Sigmoid colon (tissue), 4 donors: ENCODE results near the gene LFNG.

Experiments
- EP300 ChIP-seq, 4 donors: sonication (generic); formaldehyde crosslinking; IDR thresholded peaks; one replicate each; pipeline ENCODE4 v1.6.1; 2017; ENCODE audit warnings: antibody characterized with exemption in 4 of 4
- POLR2AphosphoS5 ChIP-seq, 4 donors: sonication (generic); formaldehyde crosslinking; IDR thresholded peaks; one replicate each; pipeline ENCODE4 v1.6.1; 2017; ENCODE audit warnings: antibody characterized with exemption in 4 of 4
- TF ChIP-seq, protein P1 (sequence below), 4 experiments: fragments of 450-650 bp in 3 of 4; fragments of 200-600 bp in 1 of 4; IDR thresholded peaks; one replicate each; pipeline ENCODE4 v1.5.1; 2016 to 2019; ENCODE audit warnings: antibody characterized with exemption in 4 of 4, mild to moderate bottlenecking in 3 of 4, moderate library complexity in 2 of 4

DNA sequence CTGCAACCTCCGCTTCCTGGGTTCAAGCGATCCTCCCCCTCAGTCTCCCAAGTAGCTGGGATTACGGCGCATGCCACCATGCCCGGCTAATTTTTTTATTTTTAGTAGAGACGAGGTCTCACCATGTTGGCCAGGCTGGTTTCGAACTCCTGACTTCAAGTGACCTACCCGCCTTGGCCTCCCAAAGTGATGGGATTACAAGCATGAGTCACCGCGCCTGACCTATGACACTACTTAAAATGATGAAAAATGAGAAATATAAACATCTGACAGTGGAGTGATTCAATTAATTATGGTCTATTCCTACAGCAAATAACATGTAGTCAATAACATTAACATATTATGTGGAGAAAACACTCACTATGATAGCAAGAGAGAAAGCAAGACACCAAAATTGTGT, 33.5 kb downstream of the LFNG start:
- TF ChIP-seq, protein P1, sequence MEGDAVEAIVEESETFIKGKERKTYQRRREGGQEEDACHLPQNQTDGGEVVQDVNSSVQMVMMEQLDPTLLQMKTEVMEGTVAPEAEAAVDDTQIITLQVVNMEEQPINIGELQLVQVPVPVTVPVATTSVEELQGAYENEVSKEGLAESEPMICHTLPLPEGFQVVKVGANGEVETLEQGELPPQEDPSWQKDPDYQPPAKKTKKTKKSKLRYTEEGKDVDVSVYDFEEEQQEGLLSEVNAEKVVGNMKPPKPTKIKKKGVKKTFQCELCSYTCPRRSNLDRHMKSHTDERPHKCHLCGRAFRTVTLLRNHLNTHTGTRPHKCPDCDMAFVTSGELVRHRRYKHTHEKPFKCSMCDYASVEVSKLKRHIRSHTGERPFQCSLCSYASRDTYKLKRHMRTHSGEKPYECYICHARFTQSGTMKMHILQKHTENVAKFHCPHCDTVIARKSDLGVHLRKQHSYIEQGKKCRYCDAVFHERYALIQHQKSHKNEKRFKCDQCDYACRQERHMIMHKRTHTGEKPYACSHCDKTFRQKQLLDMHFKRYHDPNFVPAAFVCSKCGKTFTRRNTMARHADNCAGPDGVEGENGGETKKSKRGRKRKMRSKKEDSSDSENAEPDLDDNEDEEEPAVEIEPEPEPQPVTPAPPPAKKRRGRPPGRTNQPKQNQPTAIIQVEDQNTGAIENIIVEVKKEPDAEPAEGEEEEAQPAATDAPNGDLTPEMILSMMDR (IDR thresholded peaks at IDR 0.05) = no peak
- TF ChIP-seq POLR2AphosphoS5 (IDR thresholded peaks at IDR 0.05) (no peak), EP300 (IDR thresholded peaks at IDR 0.05) (no peak)
